HG03457 (cell line): Measurements from ENCODE around the gene FIGN.

Source experiments
- ATAC-seq: cut with Tn5 transposase; IDR thresholded peaks from one replicate; pipeline ENCODE4 v1.9.1; 2021; ENCODE audit warnings: moderate number of reproducible peaks; ENCODE audit not compliant: unreplicated experiment

Gene FIGN

GRCh38 chr2:163735685-163736432, at the start of gene FIGN:
Gene FIGN, minus strand, starts transcription at chr2:163736008. Its CDS starts 1,081 bp downstream, at chr2:163734927.
- ATAC-seq = no peak

- ATAC-seq = no peak
Measured at GRCh38 chr2:163785162-163785561, 49.4 kb upstream of the FIGN start.

- no peak for ATAC-seq
Measured at GRCh38 chr2:163779970-163780597, 44.3 kb upstream of the FIGN start.

GRCh38 chr2:163778045-163778781, 42.4 kb upstream of the FIGN start:
- ATAC-seq = no peak

GRCh38 chr2:163775304-163775703, 39.5 kb upstream of the FIGN start:
- ATAC-seq = no peak

GRCh38 chr2:163774862-163775261, 39.1 kb upstream of the FIGN start:
- ATAC-seq = no peak

GRCh38 chr2:163773276-163773675, 37.5 kb upstream of the FIGN start:
- ATAC-seq = no peak

- ATAC-seq = no peak
Measured at GRCh38 chr2:163771596-163771995, 35.8 kb upstream of the FIGN start.

- ATAC-seq = no peak
Measured at GRCh38 chr2:163768881-163769695, 33.3 kb upstream of the FIGN start.

GRCh38 chr2:163767097-163767496, 31.3 kb upstream of the FIGN start:
- no peak for ATAC-seq

- ATAC-seq = no peak
Measured at GRCh38 chr2:163764566-163764965, 28.8 kb upstream of the FIGN start.

- ATAC-seq = no peak
Measured at GRCh38 chr2:163759013-163759412, 23.2 kb upstream of the FIGN start.

GRCh38 chr2:163757814-163758213, 22.0 kb upstream of the FIGN start:
- no peak for ATAC-seq

- ATAC-seq = no peak
Measured at GRCh38 chr2:163756588-163756987, 20.8 kb upstream of the FIGN start.

GRCh38 chr2:163755366-163755765, 19.6 kb upstream of the FIGN start:
- no peak for ATAC-seq

- ATAC-seq = no peak
Measured at GRCh38 chr2:163753726-163754125, 17.9 kb upstream of the FIGN start.

- no peak for ATAC-seq
Measured at GRCh38 chr2:163752267-163752666, 16.5 kb upstream of the FIGN start.

GRCh38 chr2:163751696-163752095, 15.9 kb upstream of the FIGN start:
- no peak for ATAC-seq

- no peak for ATAC-seq
Measured at GRCh38 chr2:163748420-163748819, 12.6 kb upstream of the FIGN start.

GRCh38 chr2:163741435-163741834, 5.6 kb upstream of the FIGN start:
- ATAC-seq = no peak

- ATAC-seq = no peak
Measured at GRCh38 chr2:163737563-163737962, 1.8 kb upstream of the FIGN start.
